HepG2 (cell line): ENCODE results near the gene MTMR1. TPM values are rescaled to one million over a fixed set of nuclear protein-coding genes. Genes with fewer than 3 reads are reported as not detected.

Experiments
- ATAC-seq: fragments of 200-7000 bp; cut with Tn5 transposase; 3 replicates; pipeline ENCODE4 v1.9.1; 2020; ENCODE audit warnings: mild to moderate bottlenecking, moderate library complexity
- BruUV-seq: library from RNA; stranded (reverse); fragments of 400-500 nt; replicated peaks from 2 replicates; lab custom pipeline; 2021; lab: Mats Ljungman, UMichigan
- CTCF ChIA-PET: fragments of 300-600 bp; formaldehyde crosslinking; extraction: SDS; loops from one replicate; lab custom pipeline; 2021; ENCODE audit warnings: low total read pairs, inconsistent platforms, low intra/inter-chr PET ratio; lab: Yijun Ruan, JAX
- POLR2A ChIA-PET: fragments of 350-600 bp; sonication (Branson Sonifier 250); formaldehyde crosslinking; loops from one replicate; lab custom pipeline; 2020; ENCODE audit warnings: antibody characterized with exemption, inconsistent platforms; lab: Yijun Ruan, JAX
- DNase-seq: peaks from one replicate; pipeline ENCODE4 v3.0.0-alpha.2; 2015; ENCODE audit warnings: low spot score
- FAIRE-seq: peaks from 3 replicates; lab custom pipeline; 2011; peaks lifted over from hg19 to GRCh38; lab: Jason Lieb, UNC
- H2AFZ ChIP-seq: one replicate; pipeline ENCODE4 v1.6.1; 2011; ENCODE audit warnings: low read length, inconsistent platforms
- H3K27ac ChIP-seq: fragments of 300-600 bp; 3 replicates; pipeline ENCODE4 v1.8.0; 2011; ENCODE audit warnings: mixed run types, mild to moderate bottlenecking, mixed read lengths, low read length, inconsistent platforms; ENCODE audit not compliant: insufficient read depth; ENCODE audit errors: extremely low read length
- H3K27me3 ChIP-seq, 2 experiments: fragments of 200-600 bp in 1 of 2; 2 replicates in 1 of 2; 3 replicates in 1 of 2; pipeline versions ENCODE4 v1.6.0 to v1.8.0; 2011; ENCODE audit warnings: low read length in 2 of 2, mild to moderate bottlenecking in 2 of 2, moderate library complexity in 2 of 2, inconsistent platforms in 1 of 2; ENCODE audit not compliant: insufficient read depth in 2 of 2, control insufficient read depth in 1 of 2
- H3K36me3 ChIP-seq, 2 experiments: fragments of 200-600 bp in 1 of 2; replicated peaks in 1 of 2; 2 replicates in 1 of 2; 3 replicates in 1 of 2; pipeline versions ENCODE4 v1.5.1 to v1.8.0; 2011; ENCODE audit warnings: low read length in 2 of 2, inconsistent platforms in 1 of 2; ENCODE audit not compliant: insufficient read depth in 2 of 2, control insufficient read depth in 1 of 2
- H3K4me1 ChIP-seq: 2 replicates; pipeline ENCODE4 v1.5.1; 2012; ENCODE audit warnings: low read length, inconsistent platforms; ENCODE audit not compliant: insufficient read depth
- H3K4me2 ChIP-seq: 2 replicates; pipeline ENCODE4 v1.6.0; 2011; ENCODE audit warnings: low read depth, low read length, inconsistent platforms
- H3K4me3 ChIP-seq, 3 experiments: fragments of 200-600 bp in 1 of 3; sonication (generic), shearing (Covaris generic) in 1 of 3; replicated peaks in 1 of 3; 2 replicates each; pipeline ENCODE4 v1.5.1; 2011 to 2016; ENCODE audit warnings: low read length in 3 of 3, inconsistent platforms in 2 of 3, low read depth in 2 of 3, mild to moderate bottlenecking in 2 of 3, control low read depth in 1 of 3, mixed read lengths in 1 of 3; ENCODE audit not compliant: insufficient read depth in 1 of 3
- H3K79me2 ChIP-seq: one replicate; pipeline ENCODE4 v1.6.1; 2011; ENCODE audit warnings: low read length, inconsistent platforms; ENCODE audit not compliant: insufficient read depth
- H3K9ac ChIP-seq: 2 replicates; pipeline ENCODE4 v1.6.0; 2011; ENCODE audit warnings: mild to moderate bottlenecking, low read depth, low read length, inconsistent platforms; ENCODE audit not compliant: insufficient read depth
- H3K9me3 ChIP-seq: 2 replicates; pipeline ENCODE4 v1.5.1; 2012; ENCODE audit warnings: mild to moderate bottlenecking, low read length
- H4K20me1 ChIP-seq: 2 replicates; pipeline ENCODE4 v1.6.0; 2011; ENCODE audit warnings: inconsistent platforms, mild to moderate bottlenecking, low read length, moderate library complexity; ENCODE audit not compliant: insufficient read depth
- ATRX ChIP-seq: sonication (generic); formaldehyde crosslinking; IDR thresholded peaks from 2 replicates; pipeline ENCODE4 v1.4.0; 2020; ENCODE audit warnings: missing genetic modification reagents, borderline replicate concordance
- FOXK1 ChIP-seq: sonication (generic); formaldehyde crosslinking; IDR thresholded peaks from 2 replicates; pipeline ENCODE4 v1.4.0; 2020; ENCODE audit warnings: low read depth, missing genetic modification reagents, borderline replicate concordance
- GLMP ChIP-seq: sonication (generic); formaldehyde crosslinking; IDR thresholded peaks from 2 replicates; pipeline ENCODE4 v1.9.0; 2021; ENCODE audit warnings: missing genetic modification reagents, mild to moderate bottlenecking, borderline replicate concordance
- HNF4A ChIP-seq: sonication (generic); formaldehyde crosslinking; IDR thresholded peaks from 2 replicates; pipeline ENCODE4 v1.4.0; 2020; ENCODE audit warnings: missing genetic modification reagents
- KDM4B ChIP-seq: sonication (generic); formaldehyde crosslinking; IDR thresholded peaks from 2 replicates; pipeline ENCODE4 v1.4.0; 2020; ENCODE audit warnings: missing genetic modification reagents
- KMT2B ChIP-seq: IDR thresholded peaks from 2 replicates; pipeline ENCODE4 v1.6.1; 2016; ENCODE audit warnings: missing genetic modification reagents, missing compliant biosample characterization
- MIER2 ChIP-seq: IDR thresholded peaks from 2 replicates; pipeline ENCODE4 v1.6.1; 2016; ENCODE audit warnings: missing biosample characterization, missing genetic modification reagents
- SP1 ChIP-seq, 2 experiments: fragments of 450-650 bp in 1 of 2; sonication (generic) in 1 of 2; formaldehyde crosslinking in 1 of 2; IDR thresholded peaks; 2 replicates each; pipeline versions ENCODE4 v1.4.0 to v1.6.1; 2016 to 2020; ENCODE audit warnings: missing genetic modification reagents in 1 of 2
- ZNF138 ChIP-seq: sonication (generic); formaldehyde crosslinking; IDR thresholded peaks from 2 replicates; pipeline ENCODE4 v1.5.0; 2020; ENCODE audit warnings: mild to moderate bottlenecking, low read depth, missing genetic modification reagents
- ZNF503 ChIP-seq: sonication (generic); formaldehyde crosslinking; IDR thresholded peaks from 2 replicates; pipeline ENCODE4 v1.4.0; 2020; ENCODE audit warnings: missing genetic modification reagents
- ZNF639 ChIP-seq: conservative IDR thresholded peaks from 2 replicates; pipeline ENCODE4 v1.6.1; 2018; ENCODE audit warnings: missing genetic modification reagents
- ZNF737 ChIP-seq: sonication (generic); formaldehyde crosslinking; IDR thresholded peaks from 2 replicates; pipeline ENCODE4 v1.5.0; 2020; ENCODE audit warnings: missing genetic modification reagents, mild to moderate bottlenecking, borderline replicate concordance
- ZNF790 ChIP-seq: sonication (generic); formaldehyde crosslinking; IDR thresholded peaks from 2 replicates; pipeline ENCODE4 v1.8.0; 2022; ENCODE audit warnings: missing genetic modification reagents, mild to moderate bottlenecking, borderline replicate concordance
- WGBS: methylation state at CpG from one replicate; pipeline ENCODE4 v1.1.6; 2017; ENCODE audit warnings: low lambda C conversion rate; 5-methylcytosine and 5-hydroxymethylcytosine counted together
- in situ Hi-C: cut with HindIII; loops from 2 replicates; pipeline ENCODE4 v1.10.0; 2017; ENCODE audit warnings: low pct_unique_long_range_greater_than_20kb; ENCODE audit not compliant: extremely low pct_ligation_motif_present
- intact Hi-C: fragments of 100-400 bp; cut with micrococcal nuclease; formaldehyde crosslinking; loops from one replicate; pipeline ENCODE4 v1.10.0; 2022; ENCODE audit not compliant: unreplicated experiment
- polyA plus RNA-seq, 8 experiments: library from polyadenylated mRNA; depleted of rRNA in 3 of 8; stranded (reverse) in 7 of 8; unstranded in 1 of 8; fragments of >200 nt; fragmentation: Illumina TruSeq in 4 of 8; extraction: Trizol in 4 of 8; gene quantifications; 2 replicates each; pipeline versions ENCODE4 v1.2.1 to v1.2.3, GENCODE V29; 2011 to 2016; ENCODE audit warnings: low read depth in 4 of 8, missing spikeins in 1 of 8, mixed read lengths in 1 of 8; ENCODE audit not compliant: insufficient read depth in 1 of 8
- total RNA-seq, 5 experiments: library from RNA; depleted of rRNA; stranded (reverse); fragments of >200 nt; fragmentation: Illumina TruSeq; extraction: Trizol; gene quantifications; 2 replicates each; pipeline ENCODE4 v1.2.3, GENCODE V29; 2016; ENCODE audit warnings: low read depth in 1 of 5
- TF ChIP-seq, protein P1 (sequence below): sonication (generic); formaldehyde crosslinking; IDR thresholded peaks from 2 replicates; pipeline ENCODE4 v1.8.1; 2023; ENCODE audit warnings: mild to moderate bottlenecking, missing genetic modification reagents
- TF ChIP-seq, protein P2 (sequence below): sonication (generic); formaldehyde crosslinking; IDR thresholded peaks from 2 replicates; pipeline ENCODE4 v1.4.0; 2020; ENCODE audit warnings: missing genetic modification reagents
- TF ChIP-seq, protein P3 (sequence below): sonication (generic); formaldehyde crosslinking; IDR thresholded peaks from 2 replicates; pipeline ENCODE4 v1.9.0; 2021; ENCODE audit warnings: missing genetic modification reagents, borderline replicate concordance

The MTMR1 gene
- total and polyA plus RNA-seq, 2 of the 13 experiments (the other 11 are each of a cell fraction or from before 2014, with no cell fraction given): 8.9 to 11.1 TPM

- H3K4me1 ChIP-seq: no peaks in the 10 kb centered on the region
- no peak overlapping the region for H3K27ac ChIP-seq
- ATAC-seq (no peak), FAIRE-seq (no peak), DNase-seq (no peak)
- POLR2A ChIA-PET: no interaction called here
- no peak overlapping the region for H3K4me2 ChIP-seq
- CTCF ChIA-PET: no interaction called here
- no peak overlapping the region for H2AFZ ChIP-seq
- H3K9ac ChIP-seq: no peak overlapping the region
- H4K20me1 ChIP-seq: no peaks in the 10 kb centered on the region
- no peak overlapping the region for H3K4me3 ChIP-seq
- H3K9me3 ChIP-seq: no peaks in the 10 kb centered on the region
- intact Hi-C loops: no loop called here
- H3K79me2 ChIP-seq: no peaks in the 10 kb centered on the region
- H3K27me3 ChIP-seq: no peaks in the 10 kb centered on the region
- WGBS: 100% methylated on average over 3 of the region's 3 CpGs
- in situ Hi-C loops: no loop called here
- BruUV-seq: no TSS peak
- no peaks in the 10 kb centered on the region; a peak in 1 of 5 replicates for H3K36me3 ChIP-seq
- no peak for TF ChIP-seq ZNF790 (CRISPR knock-in tag)
- TF ChIP-seq MIER2 (CRISPR knock-in tag): no peak
- TF ChIP-seq ATRX (CRISPR knock-in tag): no peak
- TF ChIP-seq, protein P1, sequence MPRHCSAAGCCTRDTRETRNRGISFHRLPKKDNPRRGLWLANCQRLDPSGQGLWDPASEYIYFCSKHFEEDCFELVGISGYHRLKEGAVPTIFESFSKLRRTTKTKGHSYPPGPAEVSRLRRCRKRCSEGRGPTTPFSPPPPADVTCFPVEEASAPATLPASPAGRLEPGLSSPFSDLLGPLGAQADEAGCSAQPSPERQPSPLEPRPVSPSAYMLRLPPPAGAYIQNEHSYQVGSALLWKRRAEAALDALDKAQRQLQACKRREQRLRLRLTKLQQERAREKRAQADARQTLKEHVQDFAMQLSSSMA (CRISPR knock-in tag): no peak
- no peak for TF ChIP-seq ZNF639
- no peak for TF ChIP-seq FOXK1 (CRISPR knock-in tag)
- no peak for TF ChIP-seq SP1 (IDR thresholded peaks at IDR 0.05)
- TF ChIP-seq SP1 (CRISPR knock-in tag; IDR thresholded peaks at IDR 0.05): no peak
- no peak for TF ChIP-seq HNF4A (CRISPR knock-in tag)
- no peak for TF ChIP-seq ZNF138
- TF ChIP-seq, protein P2, sequence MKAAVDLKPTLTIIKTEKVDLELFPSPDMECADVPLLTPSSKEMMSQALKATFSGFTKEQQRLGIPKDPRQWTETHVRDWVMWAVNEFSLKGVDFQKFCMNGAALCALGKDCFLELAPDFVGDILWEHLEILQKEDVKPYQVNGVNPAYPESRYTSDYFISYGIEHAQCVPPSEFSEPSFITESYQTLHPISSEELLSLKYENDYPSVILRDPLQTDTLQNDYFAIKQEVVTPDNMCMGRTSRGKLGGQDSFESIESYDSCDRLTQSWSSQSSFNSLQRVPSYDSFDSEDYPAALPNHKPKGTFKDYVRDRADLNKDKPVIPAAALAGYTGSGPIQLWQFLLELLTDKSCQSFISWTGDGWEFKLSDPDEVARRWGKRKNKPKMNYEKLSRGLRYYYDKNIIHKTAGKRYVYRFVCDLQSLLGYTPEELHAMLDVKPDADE (CRISPR knock-in tag): no peak
- no peak for TF ChIP-seq ZNF503 (CRISPR knock-in tag)
- no peak for TF ChIP-seq KMT2B (CRISPR knock-in tag)
- TF ChIP-seq ZNF737: no peak
- TF ChIP-seq KDM4B (CRISPR knock-in tag): no peak
- TF ChIP-seq GLMP (CRISPR knock-in tag): no peak
- TF ChIP-seq, protein P3, sequence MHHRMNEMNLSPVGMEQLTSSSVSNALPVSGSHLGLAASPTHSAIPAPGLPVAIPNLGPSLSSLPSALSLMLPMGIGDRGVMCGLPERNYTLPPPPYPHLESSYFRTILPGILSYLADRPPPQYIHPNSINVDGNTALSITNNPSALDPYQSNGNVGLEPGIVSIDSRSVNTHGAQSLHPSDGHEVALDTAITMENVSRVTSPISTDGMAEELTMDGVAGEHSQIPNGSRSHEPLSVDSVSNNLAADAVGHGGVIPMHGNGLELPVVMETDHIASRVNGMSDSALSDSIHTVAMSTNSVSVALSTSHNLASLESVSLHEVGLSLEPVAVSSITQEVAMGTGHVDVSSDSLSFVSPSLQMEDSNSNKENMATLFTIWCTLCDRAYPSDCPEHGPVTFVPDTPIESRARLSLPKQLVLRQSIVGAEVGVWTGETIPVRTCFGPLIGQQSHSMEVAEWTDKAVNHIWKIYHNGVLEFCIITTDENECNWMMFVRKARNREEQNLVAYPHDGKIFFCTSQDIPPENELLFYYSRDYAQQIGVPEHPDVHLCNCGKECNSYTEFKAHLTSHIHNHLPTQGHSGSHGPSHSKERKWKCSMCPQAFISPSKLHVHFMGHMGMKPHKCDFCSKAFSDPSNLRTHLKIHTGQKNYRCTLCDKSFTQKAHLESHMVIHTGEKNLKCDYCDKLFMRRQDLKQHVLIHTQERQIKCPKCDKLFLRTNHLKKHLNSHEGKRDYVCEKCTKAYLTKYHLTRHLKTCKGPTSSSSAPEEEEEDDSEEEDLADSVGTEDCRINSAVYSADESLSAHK (CRISPR knock-in tag): no peak
Measured at GRCh38 chrX:150752124-150752523, 58.9 kb downstream of the MTMR1 start.
